ENCODE measurements around the gene S1PR5. TPM values are rescaled to one million over a fixed set of nuclear protein-coding genes. Genes with fewer than 3 reads are reported as not detected.

S1PR5 gene
- polyA plus RNA-seq, 5 donors, result 0.41 to 0.87 (median 0.65) TPM

DNA sequence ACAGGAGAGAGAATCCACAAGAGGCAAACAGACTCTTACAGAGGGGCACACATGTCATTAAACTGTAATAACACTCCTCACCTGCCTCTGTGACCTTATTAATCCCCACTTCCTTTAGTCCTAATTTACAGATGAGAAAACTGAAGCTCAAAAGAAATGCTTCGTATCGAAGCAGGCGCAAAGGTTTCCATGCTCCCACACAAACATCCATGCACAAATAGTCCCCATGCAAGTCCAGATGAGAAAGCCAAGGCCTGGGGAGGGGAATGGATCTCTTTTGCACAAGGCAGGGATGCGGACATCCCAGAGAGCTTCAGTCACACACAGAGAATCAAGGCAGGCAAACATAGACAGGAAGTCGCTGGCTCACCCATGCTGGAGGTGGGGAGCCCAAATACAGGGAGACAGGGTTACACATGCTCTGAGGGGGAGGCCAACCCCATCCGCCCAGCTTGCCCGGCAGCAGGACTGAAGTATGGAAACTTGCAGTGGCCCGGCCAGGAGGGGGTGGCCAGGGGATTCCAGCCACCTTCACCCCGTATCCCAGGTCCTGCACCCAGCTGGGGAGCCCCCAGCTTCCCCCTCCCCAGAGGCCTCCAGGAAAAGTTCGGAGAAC, 468 bp downstream of the S1PR5 start:
- no peak for DNase-seq

DNA sequence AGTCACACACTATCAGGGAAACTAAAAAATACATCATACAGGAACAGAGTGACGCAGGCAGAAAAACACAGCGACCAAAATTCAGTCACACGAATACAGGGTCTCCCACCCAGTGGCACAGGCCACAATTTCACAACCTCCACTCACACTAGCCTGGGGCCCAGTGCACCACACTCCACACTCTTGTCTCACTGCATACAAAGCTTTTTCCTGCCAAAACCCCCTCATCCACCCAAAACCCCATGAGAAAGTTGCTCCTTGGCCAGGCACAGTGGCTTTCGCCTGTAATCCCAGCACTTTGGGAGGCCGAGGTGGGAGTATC, 1.2 kb downstream of the S1PR5 start:
- no peak for DNase-seq

DNA sequence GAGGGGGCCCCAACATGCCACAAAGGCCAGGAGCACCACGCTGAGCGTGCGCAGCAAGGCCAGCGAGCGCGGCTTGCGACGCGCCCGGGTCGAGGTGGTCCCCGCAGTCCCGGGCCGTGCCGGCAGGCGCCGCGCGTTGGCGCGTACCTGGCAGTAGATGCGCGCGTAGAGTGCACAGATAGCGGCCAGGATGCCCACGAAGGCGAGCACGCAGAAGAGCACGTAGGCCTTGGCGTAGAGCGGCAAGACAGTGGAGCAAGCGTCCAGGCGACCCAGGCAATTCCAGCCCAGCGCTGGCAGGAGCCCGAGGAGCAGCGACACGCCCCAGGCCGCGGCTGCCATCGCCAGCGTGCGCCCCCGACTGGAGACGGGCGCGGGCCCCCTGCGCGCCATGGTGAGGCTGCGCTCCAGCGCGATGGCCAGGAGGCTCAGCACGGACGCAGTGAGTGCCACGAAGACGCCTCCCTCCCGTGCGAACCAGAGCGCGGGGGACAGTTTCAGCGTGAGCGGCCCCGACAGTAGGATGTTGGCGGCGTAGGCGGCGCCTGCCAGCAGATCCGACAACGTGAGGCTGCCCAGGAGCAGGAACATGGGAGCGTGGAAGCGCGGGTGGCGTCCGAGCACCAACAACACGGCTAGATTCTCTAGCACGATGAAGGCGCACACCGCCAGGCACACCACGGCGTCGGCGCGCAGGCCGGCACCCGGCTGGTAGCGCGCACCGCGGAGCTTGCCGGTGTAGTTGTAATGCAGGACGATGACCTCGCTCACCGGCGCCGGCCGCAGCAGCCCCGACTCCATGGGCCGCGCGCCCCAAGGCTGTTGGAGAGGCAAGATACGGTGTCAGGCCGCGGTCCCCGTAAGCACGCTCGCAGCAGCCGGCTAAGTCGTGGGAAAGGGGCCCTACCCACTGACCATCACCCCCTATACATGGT, 2.8 kb downstream of the S1PR5 start:
- DNase-seq, result no peak

DNA sequence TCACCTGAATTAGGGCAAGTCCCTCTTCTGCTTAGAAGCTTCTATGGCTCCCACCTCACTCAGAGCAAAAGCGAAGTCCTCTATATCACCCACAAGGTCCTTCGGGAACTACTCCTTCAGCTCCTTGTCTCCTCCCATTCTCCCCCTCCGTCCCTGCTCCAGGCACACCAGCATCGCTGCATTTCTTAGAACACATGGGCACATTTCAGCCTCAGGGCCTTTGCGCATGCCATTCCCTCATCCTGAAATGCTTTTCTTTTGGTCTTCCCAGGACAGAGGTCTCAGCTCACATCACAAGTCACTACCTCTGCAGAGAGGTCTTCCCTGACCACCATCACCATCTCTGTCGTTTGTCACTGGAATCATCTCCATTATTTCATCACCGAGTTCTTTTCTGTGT, 4.0 kb downstream of the S1PR5 start:
- DNase-seq, result no peak

DNA sequence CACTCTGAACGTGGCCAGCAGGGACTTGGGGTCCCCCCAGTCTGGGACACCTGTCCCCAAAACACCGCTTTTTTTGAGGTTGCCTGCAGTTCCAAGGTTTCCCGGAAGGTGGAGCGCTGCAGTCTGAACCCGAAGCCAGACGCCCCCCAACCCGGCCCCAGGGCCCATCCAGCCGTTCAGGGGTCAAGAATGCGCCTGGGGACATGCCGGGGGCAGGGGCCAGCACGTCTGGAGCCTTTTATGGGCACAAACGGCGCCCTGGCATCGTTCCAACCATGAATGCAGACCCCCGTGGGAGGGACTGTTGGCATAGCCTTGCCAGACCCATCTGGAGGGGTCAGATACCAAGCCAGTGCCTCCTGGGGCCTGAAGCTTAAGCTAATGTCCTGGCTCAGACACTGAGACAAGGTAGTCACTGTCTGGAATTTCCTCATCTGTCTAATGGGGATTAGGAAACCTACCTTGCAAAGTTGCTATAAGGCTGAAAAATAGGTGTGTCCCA, 6.9 kb downstream of the S1PR5 start:
- DNase-seq, result no peak

DNA sequence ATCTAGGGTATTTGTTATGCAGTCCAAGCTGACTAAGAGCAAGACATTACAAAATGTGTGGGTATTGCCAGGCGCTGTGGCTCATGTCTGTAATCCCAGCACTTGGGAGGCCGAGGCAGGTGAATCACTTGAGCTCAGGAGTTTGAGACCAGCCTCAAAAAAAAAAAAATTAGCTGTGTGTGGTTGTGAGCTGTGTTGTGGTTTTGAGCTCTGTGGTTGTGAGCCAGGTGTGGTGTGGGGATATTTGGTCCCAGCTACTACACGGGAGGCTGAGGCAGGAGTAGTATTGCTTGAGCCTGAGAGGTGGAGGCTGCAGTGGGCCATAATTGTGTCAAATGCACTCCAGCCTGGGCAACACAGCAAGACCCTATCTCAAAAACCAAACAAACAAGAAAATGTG, 8.5 kb downstream of the S1PR5 start:
- no peak for DNase-seq

DNA sequence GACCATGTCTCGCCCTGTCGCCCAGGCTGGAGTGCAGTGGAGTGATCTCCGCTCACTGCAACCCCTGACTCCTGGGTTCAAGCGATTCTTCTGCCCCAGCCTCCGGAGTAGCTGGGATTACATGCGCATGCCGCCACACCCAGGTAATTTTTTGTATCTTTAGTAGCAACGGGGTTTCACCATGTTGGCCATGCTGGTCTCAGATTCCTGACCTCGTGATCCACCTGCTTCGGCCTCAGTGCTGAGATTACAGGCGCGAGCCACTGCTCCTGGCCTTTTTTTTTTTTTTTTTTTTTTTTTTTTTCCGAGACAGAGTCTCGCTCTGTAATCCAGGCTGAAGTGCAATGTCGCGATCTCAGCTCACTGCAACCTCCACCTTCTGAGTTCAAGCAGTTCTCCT, 9.2 kb downstream of the S1PR5 start:
- no peak for DNase-seq

DNA sequence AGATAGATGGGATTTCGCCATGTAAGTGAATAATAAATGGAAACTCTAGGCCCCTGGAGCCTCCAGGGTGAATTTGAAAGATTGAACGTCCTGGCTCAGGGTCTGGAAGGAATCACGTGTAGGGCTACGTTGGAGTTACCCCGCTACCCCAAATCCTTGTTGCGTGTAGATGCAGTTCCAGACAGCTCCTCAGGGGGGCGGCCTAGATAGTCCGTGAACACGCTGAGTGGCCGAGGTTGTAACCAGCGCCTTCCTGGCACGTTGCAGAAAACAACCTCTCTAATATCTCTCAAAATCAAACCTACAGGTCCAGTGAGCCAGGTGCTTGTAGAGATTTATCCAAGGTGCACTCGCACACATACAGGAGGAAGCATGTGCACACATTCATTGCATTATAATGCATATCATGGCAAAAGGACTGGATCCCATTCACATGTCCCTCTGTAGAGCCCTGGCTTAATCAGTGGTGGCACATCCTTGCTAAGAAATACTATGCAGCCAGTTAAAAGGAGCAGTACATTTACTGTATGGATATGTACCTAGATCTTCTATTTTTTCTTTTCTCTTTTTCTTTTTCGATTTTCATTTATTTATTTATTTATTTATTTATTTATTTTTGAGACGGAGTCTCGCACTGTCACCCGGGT, 11.5 kb downstream of the S1PR5 start:
- DNase-seq, result peak in 1 of 2 donors; percentile 29

DNA sequence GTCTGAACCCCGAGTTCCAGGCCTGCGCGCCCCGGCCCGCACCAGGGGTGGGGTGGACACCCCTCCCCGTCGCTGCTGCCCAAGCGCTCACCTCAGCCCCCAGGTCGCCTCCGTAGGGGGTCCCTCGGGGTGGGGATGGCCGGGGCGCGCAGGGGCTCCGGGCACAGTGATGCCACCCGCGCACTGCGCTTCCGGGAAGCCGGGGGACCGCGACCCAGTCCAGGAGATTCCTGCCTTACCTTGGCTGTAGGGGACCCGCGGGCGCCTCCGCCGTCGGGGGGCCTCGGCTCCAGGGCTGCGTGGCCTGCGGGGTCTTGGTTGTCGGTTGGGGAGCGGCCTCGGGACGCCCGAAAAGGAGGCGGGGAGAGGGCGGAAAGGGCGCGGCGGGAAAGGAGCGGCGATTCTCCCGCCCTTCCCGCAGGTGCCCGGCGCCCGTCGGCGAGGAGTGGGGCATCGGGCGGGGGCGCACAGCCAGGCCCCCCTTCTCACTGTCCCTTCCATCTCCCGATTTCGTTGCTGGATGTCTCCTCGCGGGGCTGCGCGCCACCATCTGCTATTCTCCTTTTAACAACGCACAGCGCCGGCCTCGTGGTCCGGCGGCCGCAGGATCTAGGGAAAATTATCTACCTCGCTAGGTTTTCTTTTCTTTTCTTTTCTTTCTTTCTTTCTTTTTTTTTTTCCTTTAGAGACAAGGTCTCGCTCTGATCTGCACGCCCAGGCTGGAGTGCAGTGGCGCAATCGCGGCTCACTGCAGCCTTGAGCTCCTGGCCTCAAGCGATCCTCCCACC, 14.1 kb downstream of the S1PR5 start, which contains the start of gene KEAP1:
TSS of gene KEAP1 (minus strand) at position 355 of the 788 bp plus-strand sequence. CDS start 3,323 bp downstream, outside the sequence.
- DNase-seq, result peak; percentile 39 to 56

DNA sequence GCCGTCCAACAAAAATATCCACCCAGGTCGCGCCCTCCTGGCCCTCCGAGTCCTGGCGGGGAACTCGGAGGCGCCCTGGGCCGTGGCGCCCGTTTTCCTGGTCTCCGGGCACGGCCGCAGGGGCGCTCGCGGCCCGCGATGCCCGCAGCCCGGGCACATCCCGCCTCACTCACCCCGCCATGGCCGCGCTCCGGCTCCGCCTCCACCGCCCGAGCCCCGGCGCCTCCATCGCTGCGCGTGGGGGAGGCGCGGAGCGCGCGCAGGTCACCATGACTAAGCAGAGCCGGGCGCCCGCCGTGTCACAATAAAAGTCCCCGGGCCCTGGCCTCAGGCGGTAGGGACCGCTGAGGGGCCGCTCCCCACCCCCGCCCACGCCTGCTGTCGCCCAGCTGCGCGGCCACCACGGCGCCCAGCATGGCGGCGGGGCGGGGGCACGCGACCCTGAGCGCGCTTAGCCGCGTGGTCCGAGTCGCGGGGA, 14.7 kb downstream of the S1PR5 start:
- peak; percentile 94 to 96 for DNase-seq

DNA sequence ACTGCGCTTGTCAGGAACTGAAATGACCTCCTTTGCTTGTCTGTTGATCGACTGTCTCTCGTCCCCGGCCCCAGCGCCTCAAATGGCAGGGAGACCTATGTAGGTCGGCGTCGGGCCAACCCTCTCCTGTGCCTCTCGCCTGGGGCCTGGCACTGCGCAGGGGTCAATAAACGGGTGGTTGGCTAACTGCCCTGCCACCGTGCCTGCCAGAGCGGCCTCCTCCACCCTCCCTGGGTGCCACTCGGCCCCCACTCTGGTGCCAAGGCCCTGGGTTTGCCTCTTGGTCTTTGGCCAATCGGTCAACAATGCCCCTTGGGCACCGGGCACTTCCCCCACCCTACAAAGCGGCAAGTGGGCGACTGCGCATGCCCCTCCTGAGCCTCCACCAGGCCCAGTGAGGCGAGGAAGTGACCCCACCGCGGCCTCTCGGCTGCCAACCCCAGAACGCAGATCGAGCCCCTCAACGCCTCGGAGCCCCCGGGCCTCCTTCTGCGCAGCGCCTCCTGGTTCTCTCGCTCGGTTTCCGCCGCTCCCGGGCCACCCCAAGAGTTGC, 15.2 kb downstream of the S1PR5 start:
- peak; percentile 48 to 55 for DNase-seq

DNA sequence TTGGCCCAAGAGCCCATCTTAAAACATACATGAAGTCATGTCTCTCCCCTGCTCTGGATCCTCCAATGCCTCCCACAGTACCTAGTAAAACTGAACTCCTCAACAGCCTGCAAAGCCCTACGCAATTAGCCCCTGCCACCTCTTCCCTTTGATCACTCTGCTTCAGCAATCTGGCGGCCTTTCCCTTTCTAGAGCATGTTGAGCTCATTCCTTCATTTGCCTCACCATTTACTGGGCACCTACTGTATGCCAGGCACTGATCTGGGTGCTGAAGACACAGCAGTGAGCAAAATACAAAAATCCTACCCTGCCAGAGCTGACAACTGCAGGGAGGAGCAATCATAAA, 17.0 kb downstream of the S1PR5 start:
- no peak for DNase-seq

DNA sequence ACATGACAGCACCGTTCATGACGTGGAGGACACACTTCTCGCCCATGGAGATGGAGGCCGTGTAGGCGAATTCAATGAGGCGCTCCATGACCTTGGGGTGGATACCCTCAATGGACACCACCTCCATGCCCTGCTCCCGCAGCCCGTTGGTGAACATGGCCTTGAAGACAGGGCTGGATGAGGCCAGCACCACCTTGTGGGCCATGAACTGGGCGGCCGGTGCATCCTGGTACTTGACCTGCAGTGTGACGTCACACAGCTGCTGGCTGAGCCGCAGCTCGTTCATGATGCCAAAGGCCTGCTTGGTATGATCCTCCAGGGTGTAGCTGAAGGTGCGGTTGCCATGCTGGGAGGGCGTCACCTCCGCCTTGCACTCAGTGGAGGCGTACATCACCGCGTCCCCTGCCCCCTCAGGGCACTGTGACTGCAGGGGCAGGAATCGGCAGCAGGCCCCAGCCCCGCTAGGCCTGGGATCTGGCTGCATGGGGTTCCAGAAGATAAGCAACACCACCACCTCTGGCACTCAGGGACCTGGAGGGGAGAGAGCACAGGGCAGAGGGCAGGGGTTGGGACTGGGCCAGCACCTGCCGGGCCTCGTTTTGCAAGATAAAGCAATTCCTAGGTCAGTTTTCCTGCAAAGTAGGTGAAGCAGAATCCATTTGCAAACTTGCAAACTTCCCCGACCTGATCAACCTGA, 17.5 kb downstream of the S1PR5 start:
- no peak for DNase-seq

DNA sequence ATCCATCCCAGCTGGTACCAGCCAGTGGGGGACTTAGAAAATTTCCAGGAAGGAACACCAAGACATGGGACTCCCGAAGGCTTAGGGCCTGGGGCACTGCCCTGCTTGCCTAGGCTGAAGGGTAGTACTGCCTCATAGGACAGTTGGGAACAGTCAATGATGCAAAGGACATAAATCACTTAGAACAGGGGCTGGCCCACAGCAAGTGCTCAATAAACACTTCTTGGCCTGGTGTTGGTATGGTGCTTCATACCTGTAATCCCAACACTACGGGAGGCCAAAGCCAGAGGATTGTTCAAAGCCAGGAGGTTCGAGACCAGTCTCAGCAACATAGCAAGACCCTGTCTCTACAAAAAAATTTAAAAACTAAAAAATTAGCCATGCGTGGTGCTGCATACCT, 19.9 kb downstream of the S1PR5 start:
- DNase-seq, result no peak

DNA sequence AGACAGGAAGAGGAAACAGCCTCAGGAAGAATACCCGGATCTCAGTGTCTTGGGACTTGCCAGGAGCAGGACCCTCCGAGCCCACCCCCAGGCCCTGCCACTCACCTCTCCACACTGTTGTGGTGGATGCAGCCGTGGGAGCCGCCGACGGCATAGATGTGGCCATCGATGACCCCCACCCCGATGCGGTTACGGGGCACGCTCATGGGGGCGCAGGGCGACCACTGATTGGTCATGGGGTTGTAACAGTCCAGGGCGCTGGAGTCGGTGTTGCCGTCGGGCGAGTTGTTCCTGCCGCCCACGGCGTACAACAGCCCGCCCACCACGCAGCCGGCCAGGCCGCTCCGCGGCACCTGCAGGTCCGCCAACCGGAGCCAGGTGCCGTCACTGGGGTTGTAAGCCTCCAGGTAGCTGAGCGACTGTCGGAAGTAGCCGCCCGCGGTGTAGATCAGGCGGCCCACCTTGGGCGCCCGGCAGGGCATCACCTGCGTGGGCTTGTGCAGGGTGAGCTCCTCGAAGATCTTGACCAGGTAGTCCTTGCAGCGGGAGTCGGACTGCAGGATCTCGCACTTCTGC, 25.7 kb downstream of the S1PR5 start:
- DNase-seq, result no peak

DNA sequence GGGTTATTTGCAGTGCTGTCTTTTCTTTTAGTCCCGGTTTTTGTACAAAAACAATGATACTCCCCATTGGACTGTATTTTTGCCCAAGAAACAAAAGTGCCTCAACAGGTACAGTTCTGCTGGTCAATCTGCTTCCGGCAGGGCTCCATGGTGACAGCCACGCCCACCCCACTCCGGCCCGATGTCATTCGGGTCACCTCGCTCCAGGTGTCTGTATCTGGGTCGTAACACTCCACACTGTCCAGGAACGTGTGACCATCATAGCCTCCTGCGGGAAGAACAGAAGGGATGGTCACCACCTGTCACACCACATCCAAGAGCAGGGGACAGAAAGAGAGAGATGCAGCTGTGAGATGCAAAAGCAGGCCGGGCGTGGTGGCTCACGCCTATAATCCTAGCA, 30.7 kb downstream of the S1PR5 start:
- DNase-seq, result no peak

DNA sequence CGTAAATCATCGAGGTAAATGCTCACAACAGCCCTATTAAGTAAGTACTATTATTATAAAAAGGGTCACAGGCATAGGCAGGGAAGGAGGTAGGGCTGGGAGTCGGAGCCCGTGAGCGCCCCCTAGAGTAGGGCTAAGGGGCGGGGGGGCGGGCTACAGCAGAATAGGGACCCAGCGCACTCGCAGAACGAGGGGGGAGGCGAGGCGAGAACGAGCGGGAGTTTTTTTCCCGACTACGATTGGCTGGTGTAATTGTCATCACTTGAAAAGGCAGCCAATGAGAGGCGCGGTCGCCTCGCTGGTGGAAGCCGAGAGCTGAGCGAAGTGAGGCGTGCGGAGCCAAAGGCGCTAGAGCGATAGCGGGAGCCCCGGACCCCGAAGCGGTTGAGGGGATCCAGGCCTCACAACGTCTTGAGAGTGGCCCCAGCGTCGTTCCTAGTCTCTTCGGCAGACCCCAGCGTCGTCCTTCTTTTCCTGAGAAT, 38.3 kb downstream of the S1PR5 start:
- DNase-seq, result peak; percentile 77 to 78

DNA sequence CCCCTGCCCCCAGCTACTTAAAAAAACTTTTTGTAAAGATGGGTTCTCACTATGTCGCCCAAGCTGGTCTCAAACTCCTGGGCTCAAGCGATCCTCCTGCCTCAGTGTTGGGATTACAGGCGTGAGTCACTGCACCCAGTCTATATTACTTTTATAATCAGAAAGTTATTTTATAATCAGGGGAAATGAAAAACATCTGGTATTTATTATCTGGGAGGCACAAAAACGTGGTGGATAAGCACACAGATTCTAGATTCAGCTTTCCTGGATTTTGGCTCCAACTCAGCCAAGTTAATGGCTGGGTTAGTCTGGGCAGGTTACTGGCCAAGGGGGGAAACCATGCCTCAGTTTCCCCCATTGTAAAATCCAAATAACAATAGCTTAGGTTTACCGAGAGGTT, 38.8 kb downstream of the S1PR5 start:
- no peak for DNase-seq

DNA sequence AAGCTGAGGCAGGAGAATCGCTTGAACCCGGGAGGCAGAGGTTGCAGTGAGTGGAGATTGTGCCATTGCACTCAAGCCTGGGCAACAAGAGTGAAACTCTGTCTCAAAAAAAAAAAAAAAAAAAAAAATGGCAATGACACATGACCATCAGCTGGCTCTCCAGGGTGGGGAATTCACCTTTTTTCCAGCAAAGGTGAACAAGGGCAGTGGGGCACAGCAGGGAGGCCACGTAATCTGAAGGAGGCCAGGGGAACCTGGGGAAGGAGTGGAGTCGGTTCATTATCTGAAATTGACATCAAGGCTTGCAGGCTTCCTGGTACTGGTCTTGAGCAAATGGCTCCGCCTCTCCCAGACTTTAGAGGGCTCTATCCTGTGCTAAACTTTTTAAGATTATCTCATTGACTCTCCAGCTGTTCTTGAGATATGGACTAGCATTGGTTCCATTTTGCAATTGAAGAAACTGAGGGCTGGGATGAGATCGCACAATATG, 42.2 kb downstream of the S1PR5 start:
- no peak for DNase-seq

DNA sequence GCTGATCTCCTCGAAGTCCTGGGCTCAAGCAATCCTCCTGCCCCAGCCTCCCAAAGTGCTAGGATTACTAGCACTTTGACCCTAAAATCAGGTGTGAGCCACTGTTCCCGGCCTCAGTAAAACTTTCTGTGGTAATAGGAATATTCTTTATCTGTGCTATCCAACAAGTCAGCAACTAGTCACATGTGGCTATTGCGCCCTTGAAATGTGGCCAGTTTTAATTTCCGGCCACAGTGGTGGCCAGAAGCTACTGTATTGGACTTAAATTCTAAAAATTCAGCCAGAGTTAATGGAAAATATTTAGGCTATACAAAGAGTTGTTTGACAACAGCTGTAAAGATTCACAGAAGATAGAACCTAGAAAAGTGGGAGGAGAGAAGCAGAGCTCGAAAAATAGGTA, 44.1 kb downstream of the S1PR5 start:
- DNase-seq, result no peak
